ENCODE results near the gene ADAM22. TPM values are rescaled to one million over a fixed set of nuclear protein-coding genes. Genes with fewer than 3 reads are reported as not detected.

The ADAM22 gene
- polyA plus RNA-seq, 1 of the 3 experiments (the other 2 are of a cell fraction) = 3.0 TPM

GRCh38 chr7:88147949-88148348 lies 213.9 kb downstream of the ADAM22 start:
- peaks cover 0 to 33% of the 10 kb centered on the region in 2 experiments for H3K36me3 ChIP-seq (replicated peaks in 1 of 2; ENCODE audit: control insufficient read depth in 1 of 2, insufficient read depth in 2 of 2, low read length in 1 of 2)
- H3K9ac ChIP-seq = no peak overlapping the region
- H3K27me3 ChIP-seq (ENCODE audit: insufficient read depth) = no peaks in the 10 kb centered on the region
- CTCF ChIA-PET = interaction anchor here (1.6 kb wide), 1 partner anchor 36 kb away, joined by 5 read pairs; no protein-coding TSS in a partner anchor
- H3K4me1 ChIP-seq (ENCODE audit: control insufficient read depth in 1 of 2, insufficient read depth in 2 of 2, low read depth in 1 of 2, low read length in 1 of 2) = peaks cover 0 to 6% of the 10 kb centered on the region in 2 experiments; a peak in 2 of 4 replicates
- 62% methylated on average over 1 of the region's 1 CpG for WGBS (ENCODE audit: low lambda C conversion rate)
- H3F3A ChIP-seq (replicated peaks; ENCODE audit: insufficient read depth) = no peaks in the 10 kb centered on the region
- H3K9me3 ChIP-seq = no peaks in the 10 kb centered on the region
- no peak overlapping the region for H2AFZ ChIP-seq (ENCODE audit: low read depth)
- DNase-seq = no peak
- no peak overlapping the region; a peak in 1 of 4 replicates for H3K27ac ChIP-seq (ENCODE audit: low read depth in 2 of 2, low read length in 1 of 2)
- H3K9me2 ChIP-seq = no peaks in the 10 kb centered on the region
- H3K79me2 ChIP-seq (ENCODE audit: insufficient read depth) = no peaks in the 10 kb centered on the region
- H3K4me3 ChIP-seq (ENCODE audit: low read depth in 2 of 2, low read length in 1 of 2) = no peak overlapping the region
- H4K20me1 ChIP-seq (ENCODE audit: insufficient read depth) = no peaks in the 10 kb centered on the region
- POLR2A ChIA-PET = interaction anchor here (0.6 kb wide), 1 partner anchor 91 kb away, joined by 3 read pairs; no protein-coding TSS in a partner anchor
- no peak overlapping the region for H3K4me2 ChIP-seq
- TF ChIP-seq, protein P1, sequence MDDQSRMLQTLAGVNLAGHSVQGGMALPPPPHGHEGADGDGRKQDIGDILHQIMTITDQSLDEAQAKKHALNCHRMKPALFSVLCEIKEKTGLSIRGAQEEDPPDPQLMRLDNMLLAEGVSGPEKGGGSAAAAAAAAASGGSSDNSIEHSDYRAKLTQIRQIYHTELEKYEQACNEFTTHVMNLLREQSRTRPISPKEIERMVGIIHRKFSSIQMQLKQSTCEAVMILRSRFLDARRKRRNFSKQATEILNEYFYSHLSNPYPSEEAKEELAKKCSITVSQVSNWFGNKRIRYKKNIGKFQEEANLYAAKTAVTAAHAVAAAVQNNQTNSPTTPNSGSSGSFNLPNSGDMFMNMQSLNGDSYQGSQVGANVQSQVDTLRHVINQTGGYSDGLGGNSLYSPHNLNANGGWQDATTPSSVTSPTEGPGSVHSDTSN (IDR thresholded peaks at IDR 0.05) = no peak
- no peak for TF ChIP-seq TAF1 (IDR thresholded peaks at IDR 0.05; ENCODE audit: borderline replicate concordance, low read depth, low read length)

GRCh38 chr7:88150033-88150432 lies 216.0 kb downstream of the ADAM22 start:
- Histone ChIP-seq H3K9me3 (no peaks in the 10 kb centered on the region), H3K9ac (no peak overlapping the region), H3K4me3 (ENCODE audit: low read depth in 2 of 2, low read length in 1 of 2) (no peak overlapping the region), H3K9me2 (no peaks in the 10 kb centered on the region), H3K27ac (ENCODE audit: low read depth in 2 of 2, low read length in 1 of 2) (no peak overlapping the region), H4K20me1 (ENCODE audit: insufficient read depth) (no peaks in the 10 kb centered on the region), H3K27me3 (ENCODE audit: insufficient read depth) (no peaks in the 10 kb centered on the region), H3K4me2 (no peak overlapping the region), H3K79me2 (ENCODE audit: insufficient read depth) (no peaks in the 10 kb centered on the region), H3K4me1 (ENCODE audit: control insufficient read depth in 1 of 2, insufficient read depth in 2 of 2, low read depth in 1 of 2, low read length in 1 of 2) (peaks cover 0 to 3% of the 10 kb centered on the region in 2 experiments; a peak in 2 of 4 replicates), H3F3A (replicated peaks; ENCODE audit: insufficient read depth) (no peaks in the 10 kb centered on the region), H2AFZ (ENCODE audit: low read depth) (no peak overlapping the region), H3K36me3 (replicated peaks in 1 of 2; ENCODE audit: control insufficient read depth in 1 of 2, insufficient read depth in 2 of 2, low read length in 1 of 2) (peaks cover 0 to 37% of the 10 kb centered on the region in 2 experiments)
- 85% methylated on average over 4 of the region's 4 CpGs for WGBS (ENCODE audit: low lambda C conversion rate)
- DNase-seq = no peak
- no peak for TF ChIP-seq ELF1 (IDR thresholded peaks at IDR 0.05)
- TF ChIP-seq SIN3A (IDR thresholded peaks at IDR 0.05; ENCODE audit: borderline replicate concordance, low read depth, low read length) = no peak
- no peak for TF ChIP-seq FOXJ3 (CRISPR knock-in tag; IDR thresholded peaks at IDR 0.05)
- TF ChIP-seq SMC3 (IDR thresholded peaks at IDR 0.05; ENCODE audit: low read depth, low read length) = no peak
- TF ChIP-seq MAX (IDR thresholded peaks at IDR 0.05; ENCODE audit: low read depth) = no peak
- TF ChIP-seq YY1 (IDR thresholded peaks at IDR 0.05; ENCODE audit: low read depth) = no peak
- TF ChIP-seq CTCF (IDR thresholded peaks at IDR 0.05) = no peak
- TF ChIP-seq TCF12 (IDR thresholded peaks at IDR 0.05) = no peak
- no peak for TF ChIP-seq RXRA (IDR thresholded peaks at IDR 0.05; ENCODE audit: borderline replicate concordance, low read depth)
- no peak for TF ChIP-seq MEF2A (IDR thresholded peaks at IDR 0.05; ENCODE audit: borderline replicate concordance, low read depth)
- no peak for TF ChIP-seq NFIC (IDR thresholded peaks at IDR 0.05; ENCODE audit: borderline replicate concordance)
- TF ChIP-seq JUND (IDR thresholded peaks at IDR 0.05) = no peak
- no peak for TF ChIP-seq TAF1 (IDR thresholded peaks at IDR 0.05; ENCODE audit: borderline replicate concordance, low read depth, low read length)
- TF ChIP-seq, protein P2, sequence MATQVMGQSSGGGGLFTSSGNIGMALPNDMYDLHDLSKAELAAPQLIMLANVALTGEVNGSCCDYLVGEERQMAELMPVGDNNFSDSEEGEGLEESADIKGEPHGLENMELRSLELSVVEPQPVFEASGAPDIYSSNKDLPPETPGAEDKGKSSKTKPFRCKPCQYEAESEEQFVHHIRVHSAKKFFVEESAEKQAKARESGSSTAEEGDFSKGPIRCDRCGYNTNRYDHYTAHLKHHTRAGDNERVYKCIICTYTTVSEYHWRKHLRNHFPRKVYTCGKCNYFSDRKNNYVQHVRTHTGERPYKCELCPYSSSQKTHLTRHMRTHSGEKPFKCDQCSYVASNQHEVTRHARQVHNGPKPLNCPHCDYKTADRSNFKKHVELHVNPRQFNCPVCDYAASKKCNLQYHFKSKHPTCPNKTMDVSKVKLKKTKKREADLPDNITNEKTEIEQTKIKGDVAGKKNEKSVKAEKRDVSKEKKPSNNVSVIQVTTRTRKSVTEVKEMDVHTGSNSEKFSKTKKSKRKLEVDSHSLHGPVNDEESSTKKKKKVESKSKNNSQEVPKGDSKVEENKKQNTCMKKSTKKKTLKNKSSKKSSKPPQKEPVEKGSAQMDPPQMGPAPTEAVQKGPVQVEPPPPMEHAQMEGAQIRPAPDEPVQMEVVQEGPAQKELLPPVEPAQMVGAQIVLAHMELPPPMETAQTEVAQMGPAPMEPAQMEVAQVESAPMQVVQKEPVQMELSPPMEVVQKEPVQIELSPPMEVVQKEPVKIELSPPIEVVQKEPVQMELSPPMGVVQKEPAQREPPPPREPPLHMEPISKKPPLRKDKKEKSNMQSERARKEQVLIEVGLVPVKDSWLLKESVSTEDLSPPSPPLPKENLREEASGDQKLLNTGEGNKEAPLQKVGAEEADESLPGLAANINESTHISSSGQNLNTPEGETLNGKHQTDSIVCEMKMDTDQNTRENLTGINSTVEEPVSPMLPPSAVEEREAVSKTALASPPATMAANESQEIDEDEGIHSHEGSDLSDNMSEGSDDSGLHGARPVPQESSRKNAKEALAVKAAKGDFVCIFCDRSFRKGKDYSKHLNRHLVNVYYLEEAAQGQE (IDR thresholded peaks at IDR 0.05; ENCODE audit: low read depth, low read length) = no peak
- no peak for TF ChIP-seq NRF1 (IDR thresholded peaks at IDR 0.05; ENCODE audit: low read depth, low read length)
- TF ChIP-seq MXI1 (IDR thresholded peaks at IDR 0.05; ENCODE audit: low read depth, low read length) = no peak
- no peak for TF ChIP-seq RAD21 (IDR thresholded peaks at IDR 0.05; ENCODE audit: low read length)
- TF ChIP-seq POLR2AphosphoS5 (IDR thresholded peaks at IDR 0.05; ENCODE audit: low read depth, low read length) = no peak
- TF ChIP-seq FOXM1 (IDR thresholded peaks at IDR 0.05; ENCODE audit: low read depth) = no peak
- no peak for TF ChIP-seq USF1 (IDR thresholded peaks at IDR 0.05; ENCODE audit: borderline replicate concordance, low read depth)
- POLR2A ChIA-PET = no interaction called here
- CTCF ChIA-PET = interaction anchor here (1.4 to 1.8 kb wide), 2 partner anchors 9 to 19 kb away, joined by 3 to 6 read pairs; no protein-coding TSS in a partner anchor

Data from SK-N-SH (cell line).